Activated CD4-positive, CD25-positive, alpha-beta regulatory T cell (primary cell): Measurements from ENCODE around the gene CLMN.

Source experiments
- DNase-seq, 4 experiments: peaks; one replicate each; lab custom pipeline; 2025; lab: John Stamatoyannopoulos, UW

Gene CLMN

DNA sequence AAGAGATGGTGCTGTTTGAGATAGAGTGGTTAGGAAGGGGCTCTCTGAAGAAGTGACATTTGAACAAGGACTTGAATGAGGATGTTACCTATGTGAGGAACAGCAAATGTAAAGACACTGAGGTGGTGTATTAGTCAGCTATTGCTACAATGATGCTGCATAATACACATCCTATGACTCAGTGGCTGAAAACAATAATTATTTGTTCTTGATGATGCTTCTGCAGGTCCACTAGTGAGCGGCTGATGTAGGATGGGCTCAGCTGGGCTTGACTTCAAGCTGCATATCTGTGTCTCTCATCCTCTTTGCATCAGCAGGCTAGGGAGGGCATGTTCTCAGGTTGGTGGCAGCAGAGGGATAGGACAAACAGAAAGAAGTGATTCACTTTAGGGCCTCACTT lies 21.4 kb upstream of the CLMN start:
- no peak for DNase-seq

DNA sequence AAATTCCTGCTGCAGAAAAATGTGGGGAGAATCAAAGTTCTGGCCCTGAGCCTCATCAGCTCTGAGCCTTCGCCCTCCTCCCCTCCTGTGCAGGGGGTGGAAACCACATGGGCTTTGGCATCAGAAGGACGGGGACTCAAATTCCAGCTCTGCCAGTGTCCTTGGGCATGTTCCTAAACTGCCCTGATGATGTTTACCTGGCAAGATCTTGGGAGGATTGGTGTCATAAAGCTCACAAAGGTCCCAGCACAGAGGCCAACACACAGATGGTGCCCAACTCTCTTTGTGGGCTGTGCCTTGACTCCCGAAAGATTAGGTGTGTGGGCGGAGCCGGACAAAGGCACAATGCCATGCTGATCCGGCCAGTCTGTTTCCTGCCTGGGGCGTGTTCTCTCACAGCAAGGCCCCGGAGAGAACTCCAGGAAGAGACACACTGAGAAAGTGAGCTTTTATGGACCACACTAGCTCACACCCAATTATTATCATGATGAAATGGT lies 20.5 kb upstream of the CLMN start:
- no peak for DNase-seq

- no peak for DNase-seq
Observed at GRCh38 chr14:95339301-95339865, 19.7 kb upstream of the CLMN start.

GRCh38 chr14:95338436-95338835 lies 18.7 kb upstream of the CLMN start:
- DNase-seq, result no peak

DNA sequence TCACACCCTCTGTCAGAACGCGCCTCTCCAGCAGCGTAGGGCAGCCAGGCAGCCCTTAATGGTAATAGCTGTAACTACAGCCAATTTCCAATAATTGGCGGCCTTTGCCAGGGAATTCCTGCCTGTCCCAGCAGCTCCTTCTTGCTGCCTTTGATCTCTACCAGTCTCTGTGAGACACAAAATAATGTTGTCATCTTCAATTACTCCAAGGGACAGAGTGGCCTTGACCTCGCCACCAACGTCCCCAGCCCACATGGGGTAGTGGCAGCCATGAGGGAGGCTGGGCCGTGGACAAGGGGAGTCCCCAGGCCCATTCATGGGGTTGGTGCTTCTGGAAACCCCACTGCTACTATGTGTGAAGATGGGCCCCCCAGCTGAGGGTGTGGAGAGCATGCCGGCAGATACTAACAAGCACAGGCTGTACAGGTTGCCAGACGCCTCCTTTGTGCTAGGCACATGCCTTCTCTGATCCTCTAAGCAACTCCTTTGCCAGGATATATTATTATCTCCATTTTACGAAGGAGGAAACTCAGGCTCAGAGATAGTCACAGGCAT lies 17.4 kb upstream of the CLMN start:
- no peak for DNase-seq

DNA sequence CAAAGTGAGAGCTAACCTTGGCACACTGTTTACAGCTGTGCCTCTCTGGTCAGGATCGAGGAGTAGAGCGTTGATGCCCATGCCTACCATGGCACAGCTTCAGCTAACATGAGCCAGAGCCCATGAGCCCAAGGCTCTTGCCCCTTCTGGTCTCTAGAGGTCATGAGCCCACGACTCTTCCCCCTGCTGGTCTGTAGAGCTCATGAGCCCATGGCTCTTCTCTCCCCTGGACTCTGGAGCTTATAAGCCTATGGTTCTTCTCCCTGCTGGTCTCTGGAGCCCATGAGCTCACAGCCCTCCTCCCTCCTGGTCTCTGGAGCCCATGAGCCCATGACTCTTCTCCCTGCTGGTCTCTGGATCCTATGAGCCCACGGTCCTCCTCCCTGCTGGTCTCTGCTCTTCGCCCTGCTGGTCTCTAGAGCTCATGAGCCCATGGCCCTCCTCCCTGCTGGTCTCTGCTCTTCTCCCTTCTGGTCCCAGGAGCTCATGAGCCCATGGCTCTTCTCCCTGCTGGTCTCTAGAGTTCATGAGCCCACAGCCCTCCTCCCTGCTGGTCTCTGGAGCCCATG lies 16.6 kb upstream of the CLMN start:
- DNase-seq, result no peak

GRCh38 chr14:95335071-95335470 lies 15.4 kb upstream of the CLMN start:
- DNase-seq, result no peak

GRCh38 chr14:95334044-95334443 lies 14.3 kb upstream of the CLMN start:
- no peak for DNase-seq

DNA sequence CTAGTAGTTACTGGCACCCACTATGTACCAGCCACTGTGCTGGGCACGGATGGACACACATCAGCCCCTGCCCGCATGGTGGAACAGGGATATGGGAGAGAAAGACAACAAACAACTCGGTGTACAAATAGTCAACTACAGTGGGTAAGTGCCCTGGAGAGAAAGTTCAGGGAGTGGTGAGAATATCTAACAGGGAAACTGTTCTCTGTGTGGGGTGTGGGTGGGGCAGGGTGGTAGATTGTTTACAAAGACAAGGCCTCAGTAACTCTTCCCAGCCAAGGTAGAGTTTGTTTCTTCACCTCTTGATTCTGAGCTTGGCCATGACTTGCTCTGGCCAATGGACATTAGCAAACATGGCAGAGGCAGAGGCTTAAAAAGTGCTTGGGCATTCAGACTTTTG lies 12.9 kb upstream of the CLMN start:
- DNase-seq, result no peak

DNA sequence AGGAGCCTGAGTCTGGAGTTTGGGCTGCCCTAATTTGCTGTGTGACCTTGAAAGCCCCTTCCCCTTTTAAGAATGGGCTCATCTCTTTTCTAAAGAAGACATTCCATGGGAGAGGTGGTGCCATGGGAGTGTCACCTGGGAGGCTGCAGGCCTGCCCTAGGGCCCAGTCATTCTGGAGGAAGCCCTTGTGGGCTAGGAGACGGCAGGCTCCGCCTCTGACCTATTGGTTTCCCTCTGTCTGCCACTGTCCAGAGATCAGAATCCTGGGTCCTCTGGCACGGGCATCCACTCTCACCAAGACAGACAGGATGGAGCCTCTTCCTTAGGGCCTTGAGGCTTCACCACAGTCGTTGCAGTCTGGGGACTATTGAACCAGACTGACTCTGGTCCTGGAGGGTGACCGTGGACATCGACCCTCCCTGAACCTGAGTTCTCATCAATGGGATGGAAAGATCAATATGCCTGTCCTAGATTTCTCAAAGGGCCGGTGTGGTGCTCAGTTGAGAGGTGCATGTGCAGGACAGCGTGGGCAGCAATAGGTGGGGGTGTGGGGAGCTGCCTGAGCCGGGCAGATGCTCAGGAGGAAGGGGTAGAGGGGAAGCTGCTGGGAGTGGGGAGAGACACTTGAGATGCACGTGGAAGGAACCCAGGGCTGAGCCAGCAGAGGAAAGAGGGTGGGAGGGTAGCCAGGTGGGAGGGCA lies 12.2 kb upstream of the CLMN start:
- DNase-seq, result no peak

DNA sequence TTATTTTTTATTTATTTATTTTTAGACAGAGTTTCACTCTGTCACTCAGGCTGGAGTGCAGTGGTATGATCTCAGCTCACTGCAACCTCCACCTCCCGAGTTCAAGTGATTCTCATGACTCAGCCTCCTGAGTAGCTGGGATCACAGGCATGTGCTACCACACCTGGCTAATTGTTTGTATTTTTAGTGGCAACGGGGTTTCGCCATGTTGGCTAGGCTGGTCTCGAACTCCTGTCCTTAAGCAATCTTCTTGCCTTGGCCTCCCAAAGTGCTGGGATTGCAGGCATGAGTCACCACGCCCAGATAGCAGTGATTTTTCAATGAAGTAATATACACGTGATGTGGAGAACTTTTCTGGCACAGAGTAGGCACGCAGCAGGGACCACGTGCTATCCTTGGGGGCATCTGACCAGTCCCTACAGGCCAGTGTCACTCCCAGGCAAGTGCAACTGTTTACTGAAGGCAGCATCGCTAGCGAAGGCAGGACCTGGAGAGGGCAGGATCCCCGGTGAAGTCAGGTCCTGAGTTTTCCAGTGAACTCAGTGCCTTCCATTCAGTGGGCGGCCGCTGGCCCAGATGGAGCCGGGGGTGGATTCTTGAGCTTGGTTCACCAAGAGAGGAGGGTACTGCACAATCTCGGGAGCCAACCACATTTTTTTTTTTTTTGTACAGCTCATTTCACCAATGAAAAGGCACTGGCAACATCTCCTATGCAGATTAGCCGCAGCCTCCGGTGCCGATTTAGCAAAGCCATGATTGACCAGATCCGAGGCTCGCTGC lies 11.1 kb upstream of the CLMN start:
- DNase-seq, result no peak

- no peak for DNase-seq
Observed at GRCh38 chr14:95329941-95330340, 10.2 kb upstream of the CLMN start.

GRCh38 chr14:95328729-95329503 lies 9.2 kb upstream of the CLMN start:
- DNase-seq, result no peak

DNA sequence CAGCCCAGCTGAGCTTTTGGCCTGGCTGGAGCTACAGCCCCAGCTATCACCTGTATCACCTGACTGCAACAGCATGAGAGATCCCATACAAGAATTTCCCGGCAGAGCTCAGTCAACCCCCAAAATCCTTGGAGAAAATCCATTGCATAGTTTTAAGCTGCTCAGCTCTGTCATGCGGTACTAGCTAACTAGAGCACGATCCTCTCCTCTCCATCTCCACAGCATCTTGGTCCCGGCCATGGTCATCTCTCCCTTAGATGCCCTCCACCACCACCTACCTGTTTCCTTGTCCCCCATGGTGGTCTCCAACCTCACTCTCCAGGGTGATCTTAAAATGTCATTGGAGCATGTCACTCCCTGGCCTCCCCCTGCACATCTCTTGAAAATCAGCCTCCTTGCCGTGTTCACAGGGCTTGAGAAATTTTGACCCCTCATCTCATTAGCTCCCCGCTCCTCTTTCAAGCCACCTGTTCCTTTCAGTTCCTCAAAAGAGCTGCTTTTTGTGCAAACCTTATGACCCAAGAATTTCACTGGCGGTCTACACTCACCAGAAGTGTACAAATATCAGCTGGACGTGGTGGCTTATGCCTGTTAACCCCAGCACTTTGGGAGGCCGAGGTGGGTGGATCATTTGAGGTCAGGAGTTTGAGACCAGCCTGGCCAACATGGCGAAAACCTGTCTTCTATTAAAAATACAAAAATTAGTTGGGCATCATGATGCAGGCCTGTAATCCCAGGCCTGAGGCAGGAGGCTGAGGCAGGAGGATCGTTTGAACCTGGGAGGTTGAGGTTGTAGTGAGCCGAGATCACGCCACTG lies 8.1 kb upstream of the CLMN start:
- DNase-seq, result no peak

DNA sequence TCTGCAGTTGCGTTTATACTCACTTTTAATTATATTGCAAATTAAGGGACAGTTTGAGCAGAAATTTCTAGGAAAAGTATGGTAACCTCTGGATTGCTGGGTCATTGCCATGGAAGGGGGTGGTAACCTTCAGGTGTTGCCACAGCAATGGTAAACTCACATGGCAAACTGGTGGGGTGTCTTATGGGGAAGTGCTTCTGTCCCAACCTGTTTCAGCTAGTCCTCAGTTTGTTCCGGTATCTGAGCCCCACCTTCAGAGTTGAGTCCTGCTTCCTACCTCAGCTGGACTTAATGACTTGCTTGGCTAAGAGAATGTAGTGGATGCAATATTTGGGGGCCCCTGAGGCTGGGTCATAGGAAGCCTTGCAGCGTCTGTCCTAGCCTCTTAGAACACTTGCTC lies 7.3 kb upstream of the CLMN start:
- no peak for DNase-seq

- DNase-seq, result no peak
Observed at GRCh38 chr14:95323917-95324316, 4.2 kb upstream of the CLMN start.

GRCh38 chr14:95323361-95323760 lies 3.7 kb upstream of the CLMN start:
- DNase-seq, result no peak

- no peak for DNase-seq
Observed at GRCh38 chr14:95322651-95323050, 2.9 kb upstream of the CLMN start.

- no peak for DNase-seq
Observed at GRCh38 chr14:95321693-95322455, 2.2 kb upstream of the CLMN start.

GRCh38 chr14:95320955-95321600 lies 1.4 kb upstream of the CLMN start:
- DNase-seq, result no peak
